Measurements from ENCODE around the gene AJM1. TPM values are rescaled to one million over a fixed set of nuclear protein-coding genes. Genes with fewer than 3 reads are reported as not detected.

Gene AJM1
- total and polyA plus RNA-seq, 2 of the 8 experiments (the other 6 are each of a cell fraction or from before 2014, with no cell fraction given): 0.12 to 0.97 TPM

DNA sequence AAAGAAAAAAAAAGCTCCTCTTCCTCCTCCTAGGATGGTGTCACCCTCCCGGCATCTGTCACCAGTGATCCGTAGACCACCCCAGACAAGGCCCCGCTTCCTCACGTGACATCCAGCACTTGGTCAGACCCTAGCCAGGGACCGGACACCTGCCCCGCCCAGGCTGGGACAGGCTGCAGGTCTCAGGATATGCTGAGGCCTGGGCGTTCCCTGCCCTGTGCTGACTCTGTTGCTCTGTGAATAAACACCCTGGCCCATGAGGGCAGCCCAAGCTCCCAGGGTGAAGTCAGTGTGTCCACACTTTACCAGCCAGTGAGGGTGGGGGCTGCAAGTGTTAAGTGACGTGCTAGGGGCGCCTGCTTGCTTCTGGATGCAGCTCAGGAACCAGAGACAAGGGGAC is 18.3 kb downstream of the AJM1 start (continued):
- TF ChIP-seq, protein P1, sequence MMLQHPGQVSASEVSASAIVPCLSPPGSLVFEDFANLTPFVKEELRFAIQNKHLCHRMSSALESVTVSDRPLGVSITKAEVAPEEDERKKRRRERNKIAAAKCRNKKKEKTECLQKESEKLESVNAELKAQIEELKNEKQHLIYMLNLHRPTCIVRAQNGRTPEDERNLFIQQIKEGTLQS (IDR thresholded peaks at IDR 0.05; ENCODE audit: insufficient read depth, low read depth, low read length): no peak
- no peak for TF ChIP-seq ASH2L (IDR thresholded peaks at IDR 0.05; ENCODE audit: low read length)
- TF ChIP-seq NANOG (IDR thresholded peaks at IDR 0.05; ENCODE audit: insufficient read depth, low read depth, low read length, poor library complexity, severe bottlenecking): no peak
- TF ChIP-seq GABPA (IDR thresholded peaks at IDR 0.05; ENCODE audit: borderline replicate concordance, insufficient read depth, low read length): no peak
- TF ChIP-seq HDAC2 (IDR thresholded peaks at IDR 0.05; ENCODE audit: borderline replicate concordance in 1 of 2, low read depth in 2 of 2, low read length in 2 of 2): no peak

All from H1 (cell line).